Gastroesophageal sphincter (tissue), 3 donors: ENCODE data around the gene NEK10.
A peak's percentile ranks its signal among the peaks of the same experiment; 100 is the strongest.

Source experiments
- CTCF ChIP-seq, 4 experiments: fragments of 200-600 bp in 2 of 4; fragments of 450-650 bp in 2 of 4; sonication (generic) in 1 of 4; IDR thresholded peaks; one replicate each; pipeline ENCODE4 v1.5.1; 2017 to 2019; ENCODE audit warnings: antibody characterized with exemption in 4 of 4, mild to moderate bottlenecking in 2 of 4, moderate library complexity in 2 of 4
- POLR2AphosphoS5 ChIP-seq: sonication (generic); formaldehyde crosslinking; IDR thresholded peaks from one replicate; pipeline ENCODE4 v1.6.1; 2017; ENCODE audit warnings: antibody characterized with exemption

- TF ChIP-seq CTCF (IDR thresholded peaks at IDR 0.05) (no peak), POLR2AphosphoS5 (peak; percentile 94)
Observed at GRCh38 chr3:27326629-27327545, 42.3 kb downstream of the NEK10 start.
